ENCODE results near the gene POM121L12.

Gene POM121L12

DNA sequence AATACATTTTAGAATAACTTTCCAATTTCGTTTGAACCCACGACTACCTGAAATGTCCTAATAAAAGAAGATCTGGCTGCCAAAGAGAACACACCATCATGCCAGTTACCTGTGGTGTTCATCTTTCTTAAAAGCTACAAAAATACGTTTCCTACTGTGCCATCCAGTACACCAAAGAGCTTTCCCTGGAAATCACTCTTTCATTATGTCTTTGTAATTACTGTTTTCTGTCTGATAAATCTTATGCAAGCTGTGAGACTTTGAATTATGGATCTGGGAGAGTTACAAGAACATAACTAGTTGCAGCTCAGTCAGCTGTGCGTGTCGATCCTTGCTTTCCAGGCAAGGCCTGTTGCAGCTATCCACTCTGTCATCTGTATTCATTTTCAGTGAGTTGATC, 12.5 kb upstream of the POM121L12 start:
- H3K9me2 ChIP-seq (replicated peaks; ENCODE audit: control insufficient read depth, low read length) = no peaks in the 10 kb centered on the region; the same call in none of the 2 replicates
- H3K4me1 ChIP-seq (ENCODE audit: control insufficient read depth, low read length) = no peaks in the 10 kb centered on the region
- H3K4me2 ChIP-seq (ENCODE audit: low read length) = no peak overlapping the region
- H3K27ac ChIP-seq (ENCODE audit: low read depth, low read length) = no peak overlapping the region
- H3F3A ChIP-seq (ENCODE audit: control insufficient read depth, insufficient read depth) = no peaks in the 10 kb centered on the region
- H3K9me3 ChIP-seq (ENCODE audit: control insufficient read depth, insufficient read depth, low read length) = no peaks in the 10 kb centered on the region
- H4K20me1 ChIP-seq (ENCODE audit: control insufficient read depth, insufficient read depth, low read depth, low read length) = no peaks in the 10 kb centered on the region
- TF ChIP-seq EZH2phosphoT487 (IDR thresholded peaks at IDR 0.05; ENCODE audit: borderline replicate concordance, low read length) = no peak
- TF ChIP-seq, protein P1, sequence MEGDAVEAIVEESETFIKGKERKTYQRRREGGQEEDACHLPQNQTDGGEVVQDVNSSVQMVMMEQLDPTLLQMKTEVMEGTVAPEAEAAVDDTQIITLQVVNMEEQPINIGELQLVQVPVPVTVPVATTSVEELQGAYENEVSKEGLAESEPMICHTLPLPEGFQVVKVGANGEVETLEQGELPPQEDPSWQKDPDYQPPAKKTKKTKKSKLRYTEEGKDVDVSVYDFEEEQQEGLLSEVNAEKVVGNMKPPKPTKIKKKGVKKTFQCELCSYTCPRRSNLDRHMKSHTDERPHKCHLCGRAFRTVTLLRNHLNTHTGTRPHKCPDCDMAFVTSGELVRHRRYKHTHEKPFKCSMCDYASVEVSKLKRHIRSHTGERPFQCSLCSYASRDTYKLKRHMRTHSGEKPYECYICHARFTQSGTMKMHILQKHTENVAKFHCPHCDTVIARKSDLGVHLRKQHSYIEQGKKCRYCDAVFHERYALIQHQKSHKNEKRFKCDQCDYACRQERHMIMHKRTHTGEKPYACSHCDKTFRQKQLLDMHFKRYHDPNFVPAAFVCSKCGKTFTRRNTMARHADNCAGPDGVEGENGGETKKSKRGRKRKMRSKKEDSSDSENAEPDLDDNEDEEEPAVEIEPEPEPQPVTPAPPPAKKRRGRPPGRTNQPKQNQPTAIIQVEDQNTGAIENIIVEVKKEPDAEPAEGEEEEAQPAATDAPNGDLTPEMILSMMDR (IDR thresholded peaks at IDR 0.05; ENCODE audit: low read depth, low read length, poor library complexity, severe bottlenecking) = no peak
- no peaks in the 10 kb centered on the region for H3K36me3 ChIP-seq (ENCODE audit: control insufficient read depth, low read length)
- H3K79me2 ChIP-seq (ENCODE audit: control insufficient read depth, low read length) = no peaks in the 10 kb centered on the region
- H3K27me3 ChIP-seq (ENCODE audit: control insufficient read depth, low read length) = no peaks in the 10 kb centered on the region
- H3K4me3 ChIP-seq (ENCODE audit: low read length) = no peak overlapping the region

DNA sequence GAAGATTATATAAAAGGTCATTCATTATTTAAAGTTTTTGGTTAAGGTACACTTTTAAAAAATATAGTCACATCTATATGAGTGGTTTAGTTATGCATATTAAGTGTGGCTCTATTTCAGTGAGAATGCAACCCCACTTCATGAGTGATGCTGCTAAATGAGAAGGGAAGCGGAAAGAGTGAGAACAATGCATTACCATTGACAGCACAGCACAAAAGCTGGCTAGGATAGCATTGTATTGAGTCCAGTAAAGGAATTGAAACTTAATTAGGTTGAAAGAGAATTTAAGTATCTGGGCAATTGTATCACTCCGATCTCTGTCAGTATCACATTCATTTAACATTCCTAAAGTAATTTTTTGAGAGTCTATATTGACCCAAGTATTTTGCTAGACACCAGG, 13.2 kb downstream of the POM121L12 start:
- Histone ChIP-seq H3K9me3 (ENCODE audit: control insufficient read depth, insufficient read depth, low read length) (peaks cover 6% of the 10 kb centered on the region; the same call in 1 of the 2 replicates), H3K9me2 (replicated peaks; ENCODE audit: control insufficient read depth, low read length) (no peaks in the 10 kb centered on the region), H3K79me2 (ENCODE audit: control insufficient read depth, low read length) (no peaks in the 10 kb centered on the region), H3K27me3 (ENCODE audit: control insufficient read depth, low read length) (no peaks in the 10 kb centered on the region), H3K4me1 (ENCODE audit: control insufficient read depth, low read length) (no peaks in the 10 kb centered on the region), H3K4me2 (ENCODE audit: low read length) (no peak overlapping the region), H4K20me1 (ENCODE audit: control insufficient read depth, insufficient read depth, low read depth, low read length) (no peaks in the 10 kb centered on the region), H3K4me3 (ENCODE audit: low read length) (no peak overlapping the region), H3K27ac (ENCODE audit: low read depth, low read length) (no peak overlapping the region), H3F3A (ENCODE audit: control insufficient read depth, insufficient read depth) (no peaks in the 10 kb centered on the region), H3K36me3 (ENCODE audit: control insufficient read depth, low read length) (no peaks in the 10 kb centered on the region)
- TF ChIP-seq EZH2phosphoT487 (IDR thresholded peaks at IDR 0.05; ENCODE audit: borderline replicate concordance, low read length) = no peak
- TF ChIP-seq, protein P1 (IDR thresholded peaks at IDR 0.05; ENCODE audit: low read depth, low read length, poor library complexity, severe bottlenecking) = no peak

DNA sequence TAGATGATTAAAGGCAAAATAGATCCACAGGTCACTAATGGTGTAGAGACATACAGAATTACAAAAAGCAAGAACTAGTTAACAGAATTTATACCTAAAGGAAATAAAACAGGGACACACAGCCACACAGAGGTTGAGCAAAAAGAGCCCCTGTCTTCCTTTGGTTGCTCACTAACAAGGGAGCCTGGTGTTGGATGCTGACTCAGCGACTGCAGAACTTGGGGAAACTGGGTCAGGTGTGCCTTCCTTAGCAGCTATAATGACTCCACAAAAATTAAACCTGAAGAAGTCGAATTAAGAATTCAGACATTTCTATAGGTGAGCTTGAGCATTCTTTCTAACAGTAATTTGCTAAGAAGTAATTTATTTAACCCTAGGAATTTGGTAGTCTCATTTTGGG, 15.0 kb downstream of the POM121L12 start:
- Histone ChIP-seq H3K27me3 (ENCODE audit: control insufficient read depth, low read length) (no peaks in the 10 kb centered on the region), H3K4me2 (ENCODE audit: low read length) (no peak overlapping the region), H3K27ac (ENCODE audit: low read depth, low read length) (no peak overlapping the region), H3K9me3 (ENCODE audit: control insufficient read depth, insufficient read depth, low read length) (peaks cover 6% of the 10 kb centered on the region; the same call in 1 of the 2 replicates), H3K36me3 (ENCODE audit: control insufficient read depth, low read length) (no peaks in the 10 kb centered on the region), H3K4me3 (ENCODE audit: low read length) (no peak overlapping the region), H4K20me1 (ENCODE audit: control insufficient read depth, insufficient read depth, low read depth, low read length) (no peaks in the 10 kb centered on the region), H3K9me2 (replicated peaks; ENCODE audit: control insufficient read depth, low read length) (no peaks in the 10 kb centered on the region), H3K79me2 (ENCODE audit: control insufficient read depth, low read length) (no peaks in the 10 kb centered on the region), H3K4me1 (ENCODE audit: control insufficient read depth, low read length) (no peaks in the 10 kb centered on the region), H3F3A (ENCODE audit: control insufficient read depth, insufficient read depth) (no peaks in the 10 kb centered on the region)
- no peak for TF ChIP-seq EZH2phosphoT487 (IDR thresholded peaks at IDR 0.05; ENCODE audit: borderline replicate concordance, low read length)
- TF ChIP-seq, protein P1 (IDR thresholded peaks at IDR 0.05; ENCODE audit: low read depth, low read length, poor library complexity, severe bottlenecking) = no peak
